ENCODE measurements around the gene RBPJL.
"Not testable (repeated sequence)": the region's sequence is repeated elsewhere in the genome, so short reads cannot be mapped to it uniquely, and the experiment has no call there.

Gene RBPJL

GRCh38 chr20:45344168-45344860, 37.7 kb downstream of the RBPJL start:
- no peak for DNase-seq

- no peak for DNase-seq
Measured at GRCh38 chr20:45345104-45345936, 38.7 kb downstream of the RBPJL start.

GRCh38 chr20:45346291-45346718, 39.7 kb downstream of the RBPJL start:
- DNase-seq, result no peak

GRCh38 chr20:45346851-45347250, 40.2 kb downstream of the RBPJL start:
- DNase-seq, result no peak

- no peak for DNase-seq
Measured at GRCh38 chr20:45347297-45347935, 40.8 kb downstream of the RBPJL start.

- DNase-seq, result peak; percentile 18
Measured at GRCh38 chr20:45347936-45348778, 41.5 kb downstream of the RBPJL start, which contains the start of gene SDC4. Gene SDC4 (minus strand): TSS chr20:45348424. CDS start chr20:45348384, 40 bp downstream.

GRCh38 chr20:45350217-45350616, 43.6 kb downstream of the RBPJL start:
- DNase-seq, result no peak

- DNase-seq, result not testable (repeated sequence)
Measured at GRCh38 chr20:45350795-45351194, 44.2 kb downstream of the RBPJL start.

- no peak for DNase-seq
Measured at GRCh38 chr20:45352729-45353128, 46.1 kb downstream of the RBPJL start.

GRCh38 chr20:45353746-45354145, 47.1 kb downstream of the RBPJL start:
- DNase-seq, result no peak

- no peak for DNase-seq
Measured at GRCh38 chr20:45354423-45355208, 48.0 kb downstream of the RBPJL start.

- DNase-seq, result no peak
Measured at GRCh38 chr20:45355209-45356084, 48.8 kb downstream of the RBPJL start.

- DNase-seq, result no peak
Measured at GRCh38 chr20:45358282-45359068, 51.8 kb downstream of the RBPJL start.

- DNase-seq, result no peak
Measured at GRCh38 chr20:45359069-45359405, 52.4 kb downstream of the RBPJL start.

- no peak for DNase-seq
Measured at GRCh38 chr20:45359406-45360148, 52.9 kb downstream of the RBPJL start.

- DNase-seq, result no peak
Measured at GRCh38 chr20:45361793-45362192, 55.2 kb downstream of the RBPJL start.

GRCh38 chr20:45362804-45363610, 56.4 kb downstream of the RBPJL start, which contains the start of gene SYS1:
Gene SYS1 (plus strand): TSS chr20:45363156. CDS start chr20:45363532, 376 bp downstream.
- peak; percentile 99 for DNase-seq

Data from NCI-H1092 treated with DMSO at 0.1 percent for 48 hours (cell line).